Heart left ventricle (tissue), 16 donors: Measurements from ENCODE around the gene CLRN1. TPM values are rescaled to one million over a fixed set of nuclear protein-coding genes. Genes with fewer than 3 reads are reported as not detected.
"Not testable (repeated sequence)": the region's sequence is repeated elsewhere in the genome, so short reads cannot be mapped to it uniquely, and the experiment has no call there.

Experiments
- ATAC-seq, 4 donors: fragments of 200-7000 bp; cut with Tn5 transposase; one replicate each; pipeline ENCODE4 v1.9.1; 2020 to 2022; ENCODE audit warnings: moderate library complexity in 4 of 4, mild to moderate bottlenecking in 3 of 4, moderate number of reproducible peaks in 1 of 4
- DNase-seq, 5 donors: peaks; one replicate each; pipeline ENCODE4 v3.0.0-alpha.2; 2020
- H3K27ac ChIP-seq, 12 donors: fragments of 200-600 bp; sonication (generic) in 4 of 12; one replicate each; pipeline versions ENCODE4 v1.5.0 to v1.8.0; 2016 to 2022; ENCODE audit warnings: mild to moderate bottlenecking in 2 of 12
- H3K27me3 ChIP-seq, 9 donors: fragments of 200-600 bp; sonication (generic) in 2 of 9; one replicate each; pipeline versions ENCODE4 v1.5.1 to v1.8.0; 2016 to 2022; ENCODE audit warnings: mild to moderate bottlenecking in 3 of 9
- H3K36me3 ChIP-seq, 9 donors: fragments of 200-600 bp; sonication (generic) in 2 of 9; one replicate each; pipeline versions ENCODE4 v1.5.0 to v1.8.0; 2018 to 2022; ENCODE audit warnings: mild to moderate bottlenecking in 2 of 9
- H3K4me1 ChIP-seq, 12 donors: fragments of 200-600 bp; sonication (generic) in 4 of 12; one replicate each; pipeline versions ENCODE4 v1.5.0 to v1.8.0; 2016 to 2022; ENCODE audit warnings: mild to moderate bottlenecking in 3 of 12
- H3K4me3 ChIP-seq, 12 donors: fragments of 200-600 bp; sonication (generic) in 4 of 12; one replicate each; pipeline versions ENCODE4 v1.5.0 to v1.8.0; 2017 to 2022; ENCODE audit warnings: mild to moderate bottlenecking in 9 of 12, moderate library complexity in 4 of 12
- H3K9me3 ChIP-seq, 12 donors: fragments of 200-600 bp; sonication (generic) in 4 of 12; one replicate each; pipeline versions ENCODE4 v1.5.0 to v1.8.0; 2016 to 2022; ENCODE audit warnings: mild to moderate bottlenecking in 1 of 12
- POLR2A ChIP-seq, 2 donors: fragments of 450-650 bp; IDR thresholded peaks; one replicate each; pipeline ENCODE4 v1.6.1; 2017; ENCODE audit warnings: antibody characterized with exemption in 2 of 2, mild to moderate bottlenecking in 2 of 2, moderate library complexity in 2 of 2
- WGBS, 4 donors: extraction: QIAGEN DNeasy Blood & Tissue Kit in 2 of 4; methylation state at CpG; one replicate each; pipeline versions ENCODE4 v1.1.5 to v1.1.7; 2013 to 2018; 5-methylcytosine and 5-hydroxymethylcytosine counted together
- intact Hi-C, 10 donors: fragments of 100-400 bp; cut with DNase I; formaldehyde crosslinking; loops; one replicate each; pipeline versions ENCODE4 v1.11.1 to v1.14.2; 2022
- polyA plus RNA-seq, 2 donors: library from polyadenylated mRNA; stranded (reverse); fragments of 200-250 nt; gene quantifications; one replicate each; pipeline ENCODE4 v1.2.3, GENCODE V29; 2013
- total RNA-seq, 9 donors: library from RNA; depleted of rRNA in 2 of 9; stranded (reverse); fragments of >200 nt in 2 of 9; fragmentation: NEBNext Ultra II Directional in 3 of 9; extraction: Animal tissue kit (Norgen Biotek cat#: 25700) in 3 of 9; gene quantifications; one replicate each; pipeline versions ENCODE4 v1.1.0 to v1.2.4, GENCODE V29; 2016 to 2023
- TF ChIP-seq, protein P1 (sequence below), 12 donors: fragments of 200-600 bp; sonication (generic) in 4 of 12; IDR thresholded peaks; one replicate each; pipeline versions ENCODE4 v1.5.0 to v1.8.0; 2018 to 2022; ENCODE audit warnings: antibody characterized with exemption in 12 of 12, mild to moderate bottlenecking in 5 of 12
- donor health status: ischemic (EF 13 %, LVEDD 7.1; RV severe dilation, severe dysfunction).
- donor health status: healthy with polysubstance abuse.
- donor health status: DM: no; HTN: yes; CAD: no.
- donor health status: DM: no; HTN: no; CAD: no.
- donor health status: ischemic (EF 25% LVEDD 6.9; RV normal size, moderate dysfunction).
- donor health status: ischemic (EF 25% LVEDD 5.7; RV mildly dilated, moderate dysfunction).
- donor health status: healthy.
- donor health status: DM: yes; HTN: yes; CAD: no.
- donor health status: ischemic (EF 35%, LVEDD 5.7; RV mildly dilated, moderate dysfunction).
- donor health status: nonischemic (EF 11% LVEDD 7.7; RV severe dilation, severe dysfunction).
- donor health status: DM: yes; HTN: yes; CAD: no.
- donor health status: PGD.
- donor health status: ischemic (EF 29% LVEDD 5.4; RV normal size, mild dysfunction).
- donor health status: nonischemic (EF 23%, LVEDD 6.1; RV moderate dilation, normal function).

The CLRN1 gene
- total and polyA plus RNA-seq, 11 donors: not detected

DNA sequence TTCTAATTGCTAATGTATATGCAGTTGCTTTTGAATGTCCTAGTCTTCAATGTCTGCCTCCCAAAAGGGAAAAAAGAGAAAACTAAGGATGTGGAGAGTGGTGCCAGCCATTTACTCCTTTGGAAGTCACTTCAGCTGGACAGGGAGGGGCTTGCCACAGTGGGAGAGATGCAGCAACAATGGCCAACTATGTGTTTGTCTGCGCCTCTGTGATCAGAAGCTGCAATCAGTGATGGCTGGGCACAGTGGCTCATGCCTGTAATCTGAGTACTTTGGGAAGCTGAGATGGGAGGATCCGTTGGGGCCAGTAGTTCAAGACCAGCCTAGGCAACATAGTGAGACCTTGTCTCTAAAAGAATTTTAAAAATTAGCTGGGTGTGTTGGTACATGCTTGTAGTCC, 16.7 kb upstream of the CLRN1 start:
- Histone ChIP-seq H3K27ac (no peak overlapping the region), H3K36me3 (no peaks in the 10 kb centered on the region), H3K4me1 (no peaks in the 10 kb centered on the region), H3K27me3 (peaks cover 0 to 8% (median 0%) of the 10 kb centered on the region in 9 donors), H3K4me3 (no peak overlapping the region), H3K9me3 (peaks cover 0 to 16% (median 0%) of the 10 kb centered on the region in 12 donors)
- ATAC-seq: no peak
- intact Hi-C loops: no loop called here
- WGBS, 4 donors: 70 to 88% (median 77%) methylated on average over 2 of the region's 2 CpGs
- no peak for DNase-seq
- TF ChIP-seq POLR2A (IDR thresholded peaks at IDR 0.05): no peak
- TF ChIP-seq, protein P1, sequence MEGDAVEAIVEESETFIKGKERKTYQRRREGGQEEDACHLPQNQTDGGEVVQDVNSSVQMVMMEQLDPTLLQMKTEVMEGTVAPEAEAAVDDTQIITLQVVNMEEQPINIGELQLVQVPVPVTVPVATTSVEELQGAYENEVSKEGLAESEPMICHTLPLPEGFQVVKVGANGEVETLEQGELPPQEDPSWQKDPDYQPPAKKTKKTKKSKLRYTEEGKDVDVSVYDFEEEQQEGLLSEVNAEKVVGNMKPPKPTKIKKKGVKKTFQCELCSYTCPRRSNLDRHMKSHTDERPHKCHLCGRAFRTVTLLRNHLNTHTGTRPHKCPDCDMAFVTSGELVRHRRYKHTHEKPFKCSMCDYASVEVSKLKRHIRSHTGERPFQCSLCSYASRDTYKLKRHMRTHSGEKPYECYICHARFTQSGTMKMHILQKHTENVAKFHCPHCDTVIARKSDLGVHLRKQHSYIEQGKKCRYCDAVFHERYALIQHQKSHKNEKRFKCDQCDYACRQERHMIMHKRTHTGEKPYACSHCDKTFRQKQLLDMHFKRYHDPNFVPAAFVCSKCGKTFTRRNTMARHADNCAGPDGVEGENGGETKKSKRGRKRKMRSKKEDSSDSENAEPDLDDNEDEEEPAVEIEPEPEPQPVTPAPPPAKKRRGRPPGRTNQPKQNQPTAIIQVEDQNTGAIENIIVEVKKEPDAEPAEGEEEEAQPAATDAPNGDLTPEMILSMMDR (IDR thresholded peaks at IDR 0.05): no peak

DNA sequence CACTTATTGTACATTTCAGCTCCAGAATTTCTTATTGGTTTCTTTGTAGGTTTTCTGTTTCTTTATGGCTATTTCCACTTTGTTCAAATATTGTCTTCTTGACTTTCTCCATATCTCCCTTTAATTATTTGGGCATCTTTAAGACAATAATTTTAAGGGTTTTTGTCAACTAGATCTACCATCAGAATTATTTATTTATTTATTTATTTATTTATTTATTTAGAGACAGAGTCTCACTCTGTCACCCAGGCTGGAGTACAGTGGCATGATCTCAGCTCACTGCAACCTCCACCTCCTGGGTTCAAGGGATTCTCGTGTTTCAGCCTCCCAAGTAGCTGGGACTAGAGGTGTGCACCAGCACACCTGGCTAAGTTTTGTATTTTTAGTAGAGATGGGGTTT, 15.9 kb upstream of the CLRN1 start:
- H3K27me3 ChIP-seq, H3K36me3 ChIP-seq, H3K27ac ChIP-seq, DNase-seq, ATAC-seq, H3K4me1 ChIP-seq, intact Hi-C loops, H3K4me3 ChIP-seq: not testable (repeated sequence)
- H3K9me3 ChIP-seq: peaks cover 0 to 13% (median 0%) of the 10 kb centered on the region in 12 donors
- 59 to 100% (median 90%) methylated on average over 1 of the region's 1 CpG for WGBS, 4 donors

DNA sequence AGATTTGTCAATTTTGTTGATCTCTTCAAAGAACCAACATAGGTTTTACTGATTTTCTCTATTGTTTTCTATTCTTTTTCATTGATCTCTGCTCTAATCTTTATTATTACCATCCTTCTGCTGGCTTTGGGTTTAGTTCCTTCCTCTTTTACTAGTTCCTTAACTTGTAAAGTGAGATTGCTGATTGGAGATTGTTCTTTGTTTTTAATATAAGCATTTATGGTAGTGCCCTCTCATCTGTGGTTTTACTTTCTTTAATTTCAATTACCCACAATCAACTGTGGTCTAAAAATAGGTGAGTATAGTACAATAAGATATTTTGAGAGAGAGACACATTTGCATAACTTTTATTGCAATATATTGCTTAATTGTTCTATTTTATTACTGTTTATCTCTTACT, 13.2 kb upstream of the CLRN1 start:
- Histone ChIP-seq H3K27me3 (peaks cover 0 to 3% (median 0%) of the 10 kb centered on the region in 9 donors), H3K4me3 (no peak overlapping the region), H3K36me3 (no peaks in the 10 kb centered on the region), H3K27ac (no peak overlapping the region), H3K9me3 (peaks cover 0 to 13% (median 0%) of the 10 kb centered on the region in 12 donors), H3K4me1 (no peaks in the 10 kb centered on the region)
- DNase-seq (no peak), ATAC-seq (no peak)
- intact Hi-C loops: no loop called here
- TF ChIP-seq, protein P1 (IDR thresholded peaks at IDR 0.05): no peak
- TF ChIP-seq POLR2A (IDR thresholded peaks at IDR 0.05): no peak

DNA sequence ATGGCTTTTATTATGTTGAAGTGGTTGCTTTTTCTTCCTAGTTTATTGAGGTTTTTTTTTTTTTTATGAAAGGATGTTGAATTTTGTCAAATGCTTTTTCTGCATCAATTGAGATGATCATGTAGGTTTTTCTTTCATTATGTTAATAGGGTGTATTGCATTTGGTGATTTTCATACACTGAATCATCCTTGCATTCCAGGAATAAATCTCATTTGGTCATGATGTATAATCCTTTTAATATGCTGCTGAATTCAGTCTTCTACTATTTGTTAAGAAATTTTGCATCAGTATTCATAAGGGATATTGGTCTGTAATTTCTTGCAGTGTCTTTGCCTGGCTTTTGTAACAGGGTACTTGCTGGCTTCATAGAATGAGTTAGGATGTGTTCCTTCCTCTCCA, 11.5 kb upstream of the CLRN1 start:
- Histone ChIP-seq H3K36me3 (no peaks in the 10 kb centered on the region), H3K4me1 (no peaks in the 10 kb centered on the region), H3K9me3 (peaks cover 0 to 13% (median 0%) of the 10 kb centered on the region in 12 donors), H3K27me3 (peaks cover 0 to 2% (median 0%) of the 10 kb centered on the region in 9 donors), H3K4me3 (no peak overlapping the region), H3K27ac (no peak overlapping the region)
- intact Hi-C loops: no loop called here
- TF ChIP-seq, protein P1 (IDR thresholded peaks at IDR 0.05): no peak
- no peak for TF ChIP-seq POLR2A (IDR thresholded peaks at IDR 0.05)
- no peak for ATAC-seq
- no peak for DNase-seq

DNA sequence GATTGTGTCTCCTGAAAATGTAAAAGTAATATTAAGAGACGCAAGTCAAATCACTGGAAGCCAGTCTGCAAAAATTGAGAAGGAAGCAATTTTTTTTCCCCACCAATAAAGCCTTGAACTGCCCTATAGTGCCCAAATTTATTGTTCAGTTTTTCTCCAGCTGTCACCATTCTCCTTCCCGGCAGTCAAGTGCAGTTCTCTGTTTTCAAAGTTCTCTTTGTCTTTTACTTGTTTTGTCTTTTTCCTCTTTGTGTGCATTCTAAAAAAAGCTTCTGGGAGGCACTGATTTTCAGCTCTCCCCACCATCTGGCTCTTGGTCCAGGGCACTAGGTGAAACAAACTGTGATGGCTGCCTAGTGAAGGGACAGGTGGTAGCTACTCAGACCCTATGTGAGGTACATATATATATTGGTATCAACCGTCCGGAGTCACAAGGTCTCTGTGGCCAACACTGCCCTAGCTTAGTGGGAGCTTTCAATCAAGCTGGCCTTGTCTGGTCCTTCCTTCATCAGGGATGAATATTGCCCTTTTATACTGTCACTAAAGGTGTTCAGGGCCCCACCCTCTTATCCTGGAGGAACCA, 6.1 kb upstream of the CLRN1 start:
- Histone ChIP-seq H3K36me3 (no peaks in the 10 kb centered on the region), H3K4me1 (no peaks in the 10 kb centered on the region), H3K4me3 (no peak overlapping the region), H3K27me3 (peaks cover 0 to 6% (median 0%) of the 10 kb centered on the region in 9 donors), H3K9me3 (no peaks in the 10 kb centered on the region), H3K27ac (no peak overlapping the region)
- no peak for DNase-seq
- intact Hi-C loops: no loop called here
- no peak for ATAC-seq
- WGBS, 4 donors: 90 to 94% (median 92%) methylated on average over 4 of the region's 4 CpGs
- no peak for TF ChIP-seq POLR2A (IDR thresholded peaks at IDR 0.05)
- TF ChIP-seq, protein P1 (IDR thresholded peaks at IDR 0.05): no peak
